HepG2 (cell line): ENCODE results near the gene WDR87. TPM values are rescaled to one million over a fixed set of nuclear protein-coding genes. Genes with fewer than 3 reads are reported as not detected.

Source experiments
- ATAC-seq: fragments of 200-7000 bp; cut with Tn5 transposase; 3 replicates; pipeline ENCODE4 v1.9.1; 2020; ENCODE audit warnings: mild to moderate bottlenecking, moderate library complexity
- BruUV-seq: library from RNA; stranded (reverse); fragments of 400-500 nt; replicated peaks from 2 replicates; lab custom pipeline; 2021; lab: Mats Ljungman, UMichigan
- CTCF ChIA-PET: fragments of 300-600 bp; formaldehyde crosslinking; extraction: SDS; loops from one replicate; lab custom pipeline; 2021; ENCODE audit warnings: low total read pairs, inconsistent platforms, low intra/inter-chr PET ratio; lab: Yijun Ruan, JAX
- POLR2A ChIA-PET: fragments of 350-600 bp; sonication (Branson Sonifier 250); formaldehyde crosslinking; loops from one replicate; lab custom pipeline; 2020; ENCODE audit warnings: antibody characterized with exemption, inconsistent platforms; lab: Yijun Ruan, JAX
- DNase-seq: peaks from one replicate; pipeline ENCODE4 v3.0.0-alpha.2; 2015; ENCODE audit warnings: low spot score
- FAIRE-seq: peaks from 3 replicates; lab custom pipeline; 2011; peaks lifted over from hg19 to GRCh38; lab: Jason Lieb, UNC
- H2AFZ ChIP-seq: one replicate; pipeline ENCODE4 v1.6.1; 2011; ENCODE audit warnings: low read length, inconsistent platforms
- H3K27ac ChIP-seq: fragments of 300-600 bp; 3 replicates; pipeline ENCODE4 v1.8.0; 2011; ENCODE audit warnings: mixed run types, mild to moderate bottlenecking, mixed read lengths, low read length, inconsistent platforms; ENCODE audit not compliant: insufficient read depth; ENCODE audit errors: extremely low read length
- H3K27me3 ChIP-seq, 2 experiments: fragments of 200-600 bp in 1 of 2; 2 replicates in 1 of 2; 3 replicates in 1 of 2; pipeline versions ENCODE4 v1.6.0 to v1.8.0; 2011; ENCODE audit warnings: low read length in 2 of 2, mild to moderate bottlenecking in 2 of 2, moderate library complexity in 2 of 2, inconsistent platforms in 1 of 2; ENCODE audit not compliant: insufficient read depth in 2 of 2, control insufficient read depth in 1 of 2
- H3K36me3 ChIP-seq, 2 experiments: fragments of 200-600 bp in 1 of 2; replicated peaks in 1 of 2; 2 replicates in 1 of 2; 3 replicates in 1 of 2; pipeline versions ENCODE4 v1.5.1 to v1.8.0; 2011; ENCODE audit warnings: low read length in 2 of 2, inconsistent platforms in 1 of 2; ENCODE audit not compliant: insufficient read depth in 2 of 2, control insufficient read depth in 1 of 2
- H3K4me1 ChIP-seq: 2 replicates; pipeline ENCODE4 v1.5.1; 2012; ENCODE audit warnings: low read length, inconsistent platforms; ENCODE audit not compliant: insufficient read depth
- H3K4me2 ChIP-seq: 2 replicates; pipeline ENCODE4 v1.6.0; 2011; ENCODE audit warnings: low read depth, low read length, inconsistent platforms
- H3K4me3 ChIP-seq, 3 experiments: fragments of 200-600 bp in 1 of 3; sonication (generic), shearing (Covaris generic) in 1 of 3; replicated peaks in 1 of 3; 2 replicates each; pipeline ENCODE4 v1.5.1; 2011 to 2016; ENCODE audit warnings: low read length in 3 of 3, inconsistent platforms in 2 of 3, low read depth in 2 of 3, mild to moderate bottlenecking in 2 of 3, control low read depth in 1 of 3, mixed read lengths in 1 of 3; ENCODE audit not compliant: insufficient read depth in 1 of 3
- H3K79me2 ChIP-seq: one replicate; pipeline ENCODE4 v1.6.1; 2011; ENCODE audit warnings: low read length, inconsistent platforms; ENCODE audit not compliant: insufficient read depth
- H3K9ac ChIP-seq: 2 replicates; pipeline ENCODE4 v1.6.0; 2011; ENCODE audit warnings: mild to moderate bottlenecking, low read depth, low read length, inconsistent platforms; ENCODE audit not compliant: insufficient read depth
- H3K9me3 ChIP-seq: 2 replicates; pipeline ENCODE4 v1.5.1; 2012; ENCODE audit warnings: mild to moderate bottlenecking, low read length
- H4K20me1 ChIP-seq: 2 replicates; pipeline ENCODE4 v1.6.0; 2011; ENCODE audit warnings: inconsistent platforms, mild to moderate bottlenecking, low read length, moderate library complexity; ENCODE audit not compliant: insufficient read depth
- ADNP ChIP-seq: sonication (generic); formaldehyde crosslinking; IDR thresholded peaks from 2 replicates; pipeline ENCODE4 v1.4.0; 2020; ENCODE audit warnings: missing genetic modification reagents
- CEBPG ChIP-seq: IDR thresholded peaks from 2 replicates; pipeline ENCODE4 v1.6.1; 2016
- E2F2 ChIP-seq: sonication (generic); formaldehyde crosslinking; IDR thresholded peaks from 2 replicates; pipeline ENCODE4 v1.4.0; 2020; ENCODE audit warnings: missing genetic modification reagents, borderline replicate concordance
- KMT2A ChIP-seq: sonication (generic); formaldehyde crosslinking; IDR thresholded peaks from 2 replicates; pipeline ENCODE4 v1.4.0; 2020; ENCODE audit warnings: missing genetic modification reagents
- MYPOP ChIP-seq: sonication (generic); formaldehyde crosslinking; IDR thresholded peaks from 2 replicates; pipeline ENCODE4 v1.8.1; 2023; ENCODE audit warnings: mild to moderate bottlenecking, moderate library complexity, missing genetic modification reagents
- NR3C1 ChIP-seq: sonication (generic); formaldehyde crosslinking; IDR thresholded peaks from 2 replicates; pipeline ENCODE4 v1.4.0; 2020; ENCODE audit warnings: missing genetic modification reagents
- PLRG1 ChIP-seq: fragments of 450-650 bp; conservative IDR thresholded peaks from 2 replicates; pipeline ENCODE4 v1.6.1; 2016
- RAD21 ChIP-seq: fragments of 450-650 bp; formaldehyde crosslinking; IDR thresholded peaks from 2 replicates; pipeline ENCODE4 v1.5.0; 2020; ENCODE audit warnings: mild to moderate bottlenecking
- SOX13 ChIP-seq, 3 experiments: fragments of 450-650 bp in 1 of 3; sonication (generic) in 1 of 3; formaldehyde crosslinking in 1 of 3; IDR thresholded peaks in 2 of 3; conservative IDR thresholded peaks in 1 of 3; 2 replicates each; pipeline versions ENCODE4 v1.5.0 to v1.6.1; 2016 to 2020; ENCODE audit warnings: antibody characterized with exemption in 1 of 3, mild to moderate bottlenecking in 1 of 3, missing compliant biosample characterization in 1 of 3, missing genetic modification reagents in 1 of 3, moderate library complexity in 1 of 3
- TBX3 ChIP-seq: fragments of 450-650 bp; IDR thresholded peaks from 2 replicates; pipeline ENCODE4 v1.6.1; 2017; ENCODE audit warnings: antibody characterized with exemption, mild to moderate bottlenecking, inconsistent platforms, borderline replicate concordance
- XRCC5 ChIP-seq: fragments of 200-400 bp; formaldehyde crosslinking; optimal IDR thresholded peaks from 2 replicates; pipeline ENCODE3; 2017; ENCODE audit warnings: mild to moderate bottlenecking, low read length
- ZNF580 ChIP-seq: IDR thresholded peaks from 2 replicates; pipeline ENCODE4 v1.6.1; 2016; ENCODE audit warnings: low read depth, borderline replicate concordance
- WGBS: methylation state at CpG from one replicate; pipeline ENCODE4 v1.1.6; 2017; ENCODE audit warnings: low lambda C conversion rate; 5-methylcytosine and 5-hydroxymethylcytosine counted together
- in situ Hi-C: cut with HindIII; loops from 2 replicates; pipeline ENCODE4 v1.10.0; 2017; ENCODE audit warnings: low pct_unique_long_range_greater_than_20kb; ENCODE audit not compliant: extremely low pct_ligation_motif_present
- intact Hi-C: fragments of 100-400 bp; cut with micrococcal nuclease; formaldehyde crosslinking; loops from one replicate; pipeline ENCODE4 v1.10.0; 2022; ENCODE audit not compliant: unreplicated experiment
- polyA plus RNA-seq, 8 experiments: library from polyadenylated mRNA; depleted of rRNA in 3 of 8; stranded (reverse) in 7 of 8; unstranded in 1 of 8; fragments of >200 nt; fragmentation: Illumina TruSeq in 4 of 8; extraction: Trizol in 4 of 8; gene quantifications; 2 replicates each; pipeline versions ENCODE4 v1.2.1 to v1.2.3, GENCODE V29; 2011 to 2016; ENCODE audit warnings: low read depth in 4 of 8, missing spikeins in 1 of 8, mixed read lengths in 1 of 8; ENCODE audit not compliant: insufficient read depth in 1 of 8
- total RNA-seq, 5 experiments: library from RNA; depleted of rRNA; stranded (reverse); fragments of >200 nt; fragmentation: Illumina TruSeq; extraction: Trizol; gene quantifications; 2 replicates each; pipeline ENCODE4 v1.2.3, GENCODE V29; 2016; ENCODE audit warnings: low read depth in 1 of 5

Gene WDR87
- total and polyA plus RNA-seq, 2 of the 13 experiments (the other 11 are each of a cell fraction or from before 2014, with no cell fraction given): not detected

DNA sequence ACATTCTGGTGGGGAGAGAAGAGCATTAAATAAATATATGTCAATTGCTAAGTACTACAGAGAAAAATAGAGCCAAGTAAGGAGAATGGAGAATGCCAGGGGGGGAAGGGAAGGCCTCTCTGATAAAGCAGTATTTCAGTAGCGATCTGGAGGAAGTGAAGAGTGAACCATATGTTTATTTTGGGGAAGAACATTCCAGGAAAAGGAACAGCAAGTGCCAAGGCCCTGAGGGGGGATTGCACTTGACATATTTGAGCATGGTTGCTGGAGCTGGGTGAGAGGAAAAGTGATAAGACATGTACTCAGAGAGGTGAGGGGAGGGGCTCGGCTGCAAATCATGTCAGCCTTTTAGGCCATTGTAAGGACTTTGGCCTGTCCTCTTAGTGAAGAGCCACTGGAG lies 30.4 kb downstream of the WDR87 start:
- peak overlapping the region; percentile 12; the same call in 1 of the 2 replicates for H3K4me2 ChIP-seq
- 0% methylated on average over 2 of the region's 2 CpGs for WGBS
- POLR2A ChIA-PET: no interaction called here
- H3K9ac ChIP-seq: no peak overlapping the region
- peaks cover 21% of the 10 kb centered on the region for H3K4me1 ChIP-seq
- no peak overlapping the region for H3K4me3 ChIP-seq
- intact Hi-C loops: no loop called here
- no peak for TF ChIP-seq PLRG1
- TF ChIP-seq E2F2 (CRISPR knock-in tag): no peak
- no peak for TF ChIP-seq MYPOP
- no peak for TF ChIP-seq TBX3
- no peak for TF ChIP-seq ZNF580 (CRISPR knock-in tag)
- TF ChIP-seq KMT2A (CRISPR knock-in tag): no peak
- TF ChIP-seq CEBPG (CRISPR knock-in tag): no peak
- TF ChIP-seq XRCC5: no peak
- no peak for TF ChIP-seq RAD21 (CRISPR knock-in tag)
- TF ChIP-seq NR3C1 (CRISPR knock-in tag): no peak
- no peak for TF ChIP-seq SOX13 (IDR thresholded peaks at IDR 0.05)
- no peak for TF ChIP-seq SOX13 (CRISPR knock-in tag; conservative IDR thresholded peaks at IDR 0.05 in 1 of 2, IDR thresholded peaks at IDR 0.05 in 1 of 2)
- no peak for TF ChIP-seq ADNP (CRISPR knock-in tag)
- no peaks in the 10 kb centered on the region for H3K27me3 ChIP-seq
- H2AFZ ChIP-seq: no peak overlapping the region
- no peaks in the 10 kb centered on the region for H3K36me3 ChIP-seq
- no TSS peak for BruUV-seq
- H3K27ac ChIP-seq: no peak overlapping the region
- CTCF ChIA-PET: no interaction called here
- no peaks in the 10 kb centered on the region for H3K9me3 ChIP-seq
- DNase-seq (no peak), ATAC-seq (no peak), FAIRE-seq (no peak)
- no peaks in the 10 kb centered on the region for H3K79me2 ChIP-seq
- in situ Hi-C loops: no loop called here
- H4K20me1 ChIP-seq: no peaks in the 10 kb centered on the region
